ENCODE results near the gene KIR2DL1.
"Not testable (repeated sequence)": the region's sequence is repeated elsewhere in the genome, so short reads cannot be mapped to it uniquely, and the experiment has no call there.

The KIR2DL1 gene

GRCh38 chr19:54817670-54818536 is 48.3 kb downstream of the KIR2DL1 start:
- no peak for DNase-seq (ENCODE audit: low read depth)

GRCh38 chr19:54824416-54824815 is 54.8 kb downstream of the KIR2DL1 start:
- DNase-seq (ENCODE audit: low read depth) = not testable (repeated sequence)

GRCh38 chr19:54825326-54825725 is 55.7 kb downstream of the KIR2DL1 start:
- DNase-seq (ENCODE audit: low read depth) = not testable (repeated sequence)

- DNase-seq (ENCODE audit: low read depth) = not testable (repeated sequence)
Observed at GRCh38 chr19:54828064-54828463, 58.5 kb downstream of the KIR2DL1 start.

DNA sequence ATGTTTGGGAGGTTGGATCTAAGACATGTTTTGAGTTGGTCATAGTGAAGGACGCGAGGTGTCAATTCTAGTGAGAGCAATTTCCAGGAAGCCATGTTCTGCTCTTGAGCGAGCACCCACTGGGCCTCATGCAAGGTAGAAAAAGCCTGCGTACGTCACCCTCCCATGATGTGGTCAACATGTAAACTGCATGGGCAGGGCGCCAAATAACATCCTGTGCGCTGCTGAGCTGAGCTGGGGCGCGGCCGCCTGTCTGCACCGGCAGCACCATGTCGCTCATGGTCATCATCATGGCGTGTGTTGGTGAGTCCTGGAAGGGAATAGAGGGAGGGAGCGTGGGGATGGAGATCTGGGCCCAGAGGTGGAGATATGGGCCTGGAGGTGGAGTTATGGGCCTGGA is 62.9 kb downstream of the KIR2DL1 start, which contains the start of gene KIR2DS4:
Gene KIR2DS4 (plus strand): TSS at position 181 of the 400 bp plus-strand sequence.
- not testable (repeated sequence) for DNase-seq (ENCODE audit: low read depth)

Data from stromal cell of bone marrow (primary cell).